Stimulated activated CD4-positive, alpha-beta T cell treated with anti-CD3 and anti-CD28 coated beads, TNF-alpha, amount 100 ng/mL, for 24 hours (primary cell): ENCODE measurements around the gene RARB.

Experiments used
- DNase-seq, 3 experiments: peaks; one replicate each; pipeline ENCODE4 v3.0.0-alpha.2; 2020; ENCODE audit warnings: low read depth in 3 of 3

RARB gene

GRCh38 chr3:25554376-25554775, 126.3 kb downstream of the RARB start:
- DNase-seq, result no peak

- no peak for DNase-seq
Observed at GRCh38 chr3:25555695-25556437, 127.8 kb downstream of the RARB start.

DNA sequence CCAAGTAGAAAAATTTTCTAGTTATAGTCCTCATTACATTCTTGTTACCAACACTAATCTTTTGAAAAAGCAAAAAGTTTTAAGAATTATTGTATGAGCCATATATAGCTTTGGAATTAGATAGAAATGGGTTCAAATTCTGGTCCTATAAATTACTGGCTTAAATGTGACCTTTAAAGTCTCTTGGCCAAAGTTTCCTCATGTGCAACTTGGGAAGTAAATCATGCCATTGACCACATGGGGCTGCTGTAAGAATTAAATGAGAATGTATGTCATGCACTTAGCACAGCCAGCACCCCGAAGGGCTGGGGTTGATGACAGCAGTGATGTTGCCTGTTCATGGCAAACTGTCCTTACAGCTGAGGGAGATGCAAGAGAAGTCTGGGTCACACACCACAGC, 128.4 kb downstream of the RARB start:
- no peak for DNase-seq

DNA sequence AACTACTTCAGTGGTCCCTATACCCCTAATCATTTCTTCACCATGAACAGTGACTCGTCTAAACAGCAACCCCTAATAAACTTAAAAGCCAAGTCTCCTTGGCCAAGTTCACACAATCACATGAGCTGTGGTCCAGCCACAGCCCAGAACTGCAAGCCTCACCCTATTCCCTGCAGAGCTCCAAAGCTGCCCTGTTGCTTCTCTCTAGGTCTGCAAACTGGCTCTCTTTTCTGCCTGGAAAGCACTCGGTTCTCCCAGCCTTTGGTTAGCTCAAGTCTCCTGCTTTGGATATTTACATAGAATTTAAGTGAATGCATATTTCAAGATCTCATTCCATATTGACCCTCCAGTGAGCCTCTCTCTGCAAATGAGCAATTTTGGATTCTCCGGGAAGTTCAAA, 129.6 kb downstream of the RARB start:
- no peak for DNase-seq

DNA sequence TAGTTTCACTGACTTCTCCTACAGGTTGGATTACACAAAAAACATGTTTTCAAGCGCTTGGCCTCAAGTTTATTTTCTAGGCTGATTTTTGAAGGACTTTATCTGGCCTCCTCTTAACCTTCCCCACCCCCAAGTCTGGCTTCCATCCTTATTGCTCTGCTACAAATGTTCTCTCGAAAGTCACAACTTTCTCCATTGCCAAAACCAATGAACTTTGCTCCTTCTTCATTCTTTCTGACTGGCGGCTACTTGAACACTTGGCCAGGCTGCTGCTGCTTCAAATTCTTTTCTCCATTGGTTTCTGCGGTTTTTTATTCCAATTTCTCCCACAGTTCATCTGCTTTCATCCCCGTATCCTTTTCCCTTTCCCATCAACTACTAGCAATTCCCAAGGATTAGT, 130.1 kb downstream of the RARB start:
- no peak for DNase-seq

GRCh38 chr3:25558796-25559195, 130.7 kb downstream of the RARB start:
- DNase-seq, result no peak

- no peak for DNase-seq
Observed at GRCh38 chr3:25563601-25564000, 135.5 kb downstream of the RARB start.

DNA sequence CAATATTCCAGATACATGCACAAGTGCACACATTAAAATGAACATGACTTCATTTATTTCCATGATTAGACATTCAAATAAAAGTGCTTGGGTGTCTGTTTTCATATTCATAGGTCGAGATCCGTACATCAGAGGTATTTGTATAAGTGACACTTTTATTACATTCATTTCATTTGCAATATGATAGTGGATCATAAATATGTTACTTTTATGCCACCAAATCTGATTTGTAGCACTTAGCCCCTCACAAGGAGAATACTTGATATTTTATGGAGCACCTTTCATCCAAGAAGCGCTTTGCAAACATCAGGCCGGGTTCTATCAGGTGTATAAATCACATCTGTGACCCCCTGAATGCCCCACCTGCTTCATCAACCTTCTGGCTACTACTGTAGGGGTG, 136.0 kb downstream of the RARB start:
- no peak for DNase-seq

GRCh38 chr3:25565807-25566206, 137.7 kb downstream of the RARB start:
- no peak for DNase-seq

DNA sequence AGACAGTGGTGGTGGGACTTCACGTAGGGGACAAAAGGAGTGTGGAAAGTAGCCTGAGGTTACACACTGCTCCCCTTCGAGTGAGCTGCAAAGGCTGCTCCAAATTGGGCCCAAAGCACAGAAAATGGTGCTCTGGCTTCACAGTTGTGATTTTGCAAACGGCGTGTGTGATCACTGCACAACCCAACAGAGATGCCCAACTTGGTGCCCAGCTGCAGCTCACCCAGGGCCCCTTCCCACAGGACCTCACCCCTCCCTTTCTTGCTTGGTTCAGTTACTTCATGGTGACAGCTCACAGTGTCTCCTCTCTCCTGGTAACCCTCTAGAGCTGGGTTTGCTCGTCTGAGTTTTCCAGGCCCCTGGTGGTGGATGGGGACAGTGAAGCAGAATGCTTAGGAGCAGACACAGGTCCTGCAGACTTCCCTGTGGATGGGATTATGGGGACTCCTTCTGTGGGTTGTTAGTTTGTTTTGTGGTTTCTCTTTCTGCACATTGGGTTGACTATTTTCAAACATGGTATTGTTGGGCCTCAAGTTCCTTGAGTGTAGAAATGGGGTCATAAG, 138.4 kb downstream of the RARB start:
- no peak for DNase-seq

DNA sequence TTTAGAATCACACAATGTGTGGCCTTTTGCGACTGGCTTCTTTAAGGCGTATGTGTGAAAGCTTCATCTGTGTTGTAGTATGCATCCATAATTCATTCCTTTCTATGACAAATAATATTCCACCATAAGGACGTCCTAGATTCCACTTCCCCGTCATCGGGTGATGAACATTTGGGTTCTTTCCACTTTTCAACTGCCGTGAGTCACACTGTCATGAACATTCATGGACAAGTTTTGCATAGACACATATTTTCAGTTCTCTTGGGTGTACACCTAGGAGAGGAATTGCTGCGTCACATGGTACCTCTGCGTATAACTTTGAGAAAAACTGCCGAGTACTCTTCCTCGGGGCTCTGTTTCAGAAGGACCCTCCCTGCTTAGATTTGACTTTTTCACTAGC, 139.3 kb downstream of the RARB start:
- DNase-seq, result no peak

GRCh38 chr3:25567806-25568524, 139.9 kb downstream of the RARB start:
- no peak for DNase-seq

DNA sequence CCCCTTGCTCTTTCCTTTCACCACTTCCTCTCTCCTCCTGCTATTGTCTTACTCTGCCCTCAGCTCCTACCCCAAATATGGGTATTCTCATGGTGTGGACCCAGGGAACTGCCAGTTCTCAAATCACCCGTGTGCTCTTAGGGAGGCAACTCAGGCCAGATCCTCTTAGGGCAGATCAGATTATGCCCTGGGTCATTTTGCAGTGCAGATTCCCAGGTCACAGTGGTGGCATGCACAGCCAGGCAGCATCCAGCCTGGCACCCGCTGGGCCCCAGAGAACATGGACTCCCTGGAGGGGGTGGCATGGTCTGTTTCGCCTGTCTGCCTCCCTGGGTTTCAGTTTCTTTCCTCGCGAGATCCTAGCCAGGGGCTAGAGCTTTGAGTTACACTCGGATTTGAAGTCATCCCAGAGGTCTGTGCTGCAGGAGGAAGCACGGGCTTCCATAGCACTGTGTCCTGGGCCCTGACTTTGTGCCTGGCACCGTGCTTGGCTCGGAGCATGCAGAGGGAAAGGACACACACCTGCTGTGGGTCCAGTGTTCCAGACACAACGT, 140.5 kb downstream of the RARB start:
- no peak for DNase-seq

- DNase-seq, result no peak
Observed at GRCh38 chr3:25571285-25571684, 143.2 kb downstream of the RARB start.

GRCh38 chr3:25572336-25572735, 144.3 kb downstream of the RARB start:
- DNase-seq, result no peak

- DNase-seq, result no peak
Observed at GRCh38 chr3:25572919-25573385, 144.9 kb downstream of the RARB start.

DNA sequence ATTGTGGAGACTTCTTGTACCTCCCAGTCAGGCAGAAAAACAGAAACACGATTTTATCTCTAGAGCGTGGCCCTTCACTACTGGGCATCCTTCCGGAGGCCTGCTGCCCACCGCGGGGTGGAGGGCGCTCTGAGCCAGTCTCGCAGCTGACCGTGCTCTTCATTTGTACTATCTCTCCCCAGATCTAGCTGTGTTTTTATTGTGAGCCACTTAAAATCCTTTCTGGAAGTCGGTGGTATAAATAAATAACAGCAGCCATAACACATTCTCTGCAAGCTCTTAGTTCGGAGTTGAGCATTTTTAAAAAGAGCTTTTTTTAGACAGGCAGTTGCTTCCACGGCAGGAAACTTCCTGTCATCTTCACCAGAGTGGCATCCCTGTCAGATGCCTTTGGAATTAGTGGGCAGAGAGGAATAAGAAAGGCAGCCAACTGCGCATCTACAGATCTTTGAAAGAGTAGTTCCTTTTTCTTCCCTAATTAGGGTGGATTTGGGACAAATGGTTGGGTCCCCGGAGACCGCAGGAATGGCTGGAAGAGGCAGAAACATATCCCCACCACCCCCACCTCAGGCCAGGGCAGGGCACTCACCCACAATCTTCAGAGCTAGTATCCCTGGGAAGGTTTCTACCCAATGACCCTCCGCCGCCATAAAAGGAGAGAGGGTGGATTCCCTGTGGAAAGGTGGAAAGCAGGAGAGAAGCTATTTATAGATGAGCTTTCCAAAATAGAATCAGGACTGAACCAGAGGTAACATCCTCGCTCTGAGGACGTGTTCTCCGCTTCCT, 145.5 kb downstream of the RARB start:
- DNase-seq, result no peak

DNA sequence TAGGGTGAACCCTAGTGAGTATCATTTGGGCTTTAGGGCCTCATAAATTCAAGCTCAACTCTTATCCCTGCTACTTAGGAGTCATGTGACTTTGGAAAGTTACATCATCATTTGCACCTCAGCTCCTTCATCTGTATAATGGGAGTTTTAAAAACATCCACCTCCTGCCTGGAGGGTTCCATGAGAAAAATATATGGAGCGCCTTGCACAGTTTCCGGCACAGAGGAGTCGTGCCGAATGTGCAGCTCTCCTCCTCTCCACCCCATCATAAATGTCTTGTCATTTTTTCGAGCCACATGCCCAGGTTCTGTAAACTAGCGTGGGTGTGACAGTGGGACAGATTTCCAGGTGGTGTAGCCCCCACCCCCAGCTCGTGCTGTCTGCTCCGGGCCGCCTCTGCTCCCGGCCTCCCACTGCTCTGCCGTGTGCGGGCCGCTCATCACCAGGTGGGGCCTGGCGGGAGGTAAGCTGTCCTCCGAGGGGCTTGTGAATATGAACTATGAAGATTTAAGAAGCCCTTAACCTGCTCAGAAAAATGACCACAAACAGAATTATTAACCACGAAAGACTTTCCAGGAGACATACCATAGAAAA, 146.2 kb downstream of the RARB start:
- DNase-seq, result no peak

GRCh38 chr3:25575001-25575400, 146.9 kb downstream of the RARB start:
- DNase-seq, result no peak

- DNase-seq, result no peak
Observed at GRCh38 chr3:25576146-25576545, 148.1 kb downstream of the RARB start.

DNA sequence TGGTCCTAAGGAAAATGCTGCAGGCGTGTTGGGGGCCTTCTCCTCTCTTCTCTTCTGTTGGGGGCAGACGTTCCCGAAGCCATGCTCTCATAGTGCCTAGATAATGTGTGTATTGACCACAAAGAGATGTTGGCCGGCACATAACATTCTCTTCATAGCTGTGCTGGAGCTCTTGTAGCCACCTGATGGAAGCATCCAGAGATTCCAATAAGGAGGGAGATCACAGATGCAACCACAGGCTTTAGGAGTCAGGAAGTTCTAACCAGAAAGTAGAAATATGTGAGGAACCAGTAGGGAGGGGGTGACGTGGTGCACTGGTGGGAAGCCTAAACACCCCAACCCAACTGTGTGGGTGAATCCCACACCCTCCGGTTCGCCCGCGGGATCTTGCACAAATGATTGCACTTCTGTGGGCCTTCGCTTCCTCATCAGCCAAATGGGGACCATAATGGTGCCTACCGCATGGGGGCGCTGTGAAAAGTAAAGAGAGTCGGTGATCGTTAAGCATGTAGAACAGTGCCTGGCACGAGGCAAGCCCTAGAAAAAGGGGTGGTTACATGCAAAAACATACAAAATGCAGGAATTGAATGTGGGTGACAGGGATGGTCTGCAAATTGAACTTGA, 148.9 kb downstream of the RARB start:
- DNase-seq, result no peak
